MV-4-11 (cell line): ENCODE data around the gene SYF2.
"Not testable (repeated sequence)": the region's sequence is repeated elsewhere in the genome, so short reads cannot be mapped to it uniquely, and the experiment has no call there.

Experiments
- DNase-seq: peaks from one replicate; lab custom pipeline; 2025; lab: John Stamatoyannopoulos, UW

Gene SYF2

DNA sequence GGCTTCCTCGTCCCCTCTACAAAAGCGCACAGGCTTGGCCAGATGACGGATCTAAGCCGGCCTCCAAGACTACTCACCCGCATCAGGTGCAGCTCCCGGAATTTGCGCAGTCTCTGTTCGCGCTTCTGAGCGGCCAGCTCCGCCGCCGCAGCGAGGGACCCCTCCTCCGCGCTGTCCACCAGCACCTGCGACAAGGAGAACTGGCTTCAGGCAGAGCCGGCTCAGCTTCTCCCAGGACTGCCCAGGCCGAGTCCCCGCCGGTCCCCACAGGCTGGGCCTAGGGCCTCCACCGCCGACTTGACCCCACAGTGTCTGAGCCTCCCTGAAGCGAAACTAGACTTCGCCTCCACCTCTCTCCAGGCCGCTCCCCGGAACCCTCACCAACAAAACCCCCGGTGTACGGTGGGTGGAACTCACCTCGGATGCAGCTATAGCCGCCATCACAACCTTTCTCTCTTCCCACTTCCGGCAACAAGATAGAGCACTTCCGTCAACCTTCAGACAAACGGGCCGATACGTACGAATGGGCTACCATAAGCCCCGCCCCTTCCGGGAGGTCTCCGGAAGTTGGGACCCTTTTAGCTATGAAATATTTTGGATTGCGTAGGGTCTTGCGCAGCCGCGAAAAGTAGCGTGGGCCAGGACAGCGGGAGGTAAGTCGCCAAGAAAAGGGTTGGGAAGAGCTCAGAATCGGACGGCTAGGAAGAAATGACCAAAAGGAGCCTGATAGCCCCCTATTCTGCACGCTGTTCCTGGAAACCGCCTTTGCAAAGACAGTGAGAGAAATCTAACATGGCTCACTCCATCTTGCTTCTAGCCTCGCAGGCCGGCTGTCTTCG, at the start of gene SYF2:
SYF2 (minus strand) TSS at position 476 of the 839 bp plus-strand sequence; CDS start at position 441, 35 bp downstream.
- DNase-seq: peak; percentile 93

GRCh38 chr1:25279693-25280111, 47.4 kb upstream of the SYF2 start:
- not testable (repeated sequence) for DNase-seq

- DNase-seq: not testable (repeated sequence)
Measured at GRCh38 chr1:25278790-25279189, 46.5 kb upstream of the SYF2 start.

GRCh38 chr1:25278358-25278757, 46.1 kb upstream of the SYF2 start:
- not testable (repeated sequence) for DNase-seq

GRCh38 chr1:25277295-25277694, 45.0 kb upstream of the SYF2 start:
- not testable (repeated sequence) for DNase-seq

- not testable (repeated sequence) for DNase-seq
Measured at GRCh38 chr1:25275648-25276047, 43.3 kb upstream of the SYF2 start.

GRCh38 chr1:25272238-25272637, 39.9 kb upstream of the SYF2 start, which contains the start of gene RHD:
RHD (plus strand) TSS chr1:25272509; CDS start chr1:25272548, 39 bp downstream.
- not testable (repeated sequence) for DNase-seq

DNA sequence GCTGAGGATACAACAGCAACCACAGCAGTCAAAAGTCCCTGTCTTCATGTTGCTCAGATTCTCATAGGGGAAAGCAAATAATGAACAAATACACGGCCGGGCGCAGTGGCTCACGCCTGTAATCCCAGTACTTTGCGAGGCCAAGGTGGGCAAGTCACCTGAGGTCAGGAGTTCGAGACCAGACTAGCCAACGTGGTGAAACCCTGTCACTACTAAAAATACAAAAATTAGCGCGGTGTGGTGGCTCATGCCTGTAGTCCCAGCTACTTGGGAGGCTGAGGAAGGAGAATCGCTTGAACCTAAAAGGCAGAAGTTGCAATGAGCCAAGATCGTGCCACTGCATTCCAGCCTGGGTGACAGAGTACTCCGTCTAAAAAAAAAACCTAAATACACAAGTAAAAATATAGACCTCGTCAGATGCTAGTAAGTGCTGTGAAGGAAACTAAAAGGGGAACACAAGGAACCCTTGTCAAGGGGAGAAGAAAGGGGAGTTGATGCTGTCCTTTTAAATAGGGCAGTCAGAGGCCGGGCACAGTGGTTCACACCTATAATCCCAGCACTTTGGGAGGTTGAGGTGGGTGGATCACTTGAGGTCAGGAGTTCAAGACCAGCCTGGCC, 36.0 kb upstream of the SYF2 start:
- DNase-seq: not testable (repeated sequence)

DNA sequence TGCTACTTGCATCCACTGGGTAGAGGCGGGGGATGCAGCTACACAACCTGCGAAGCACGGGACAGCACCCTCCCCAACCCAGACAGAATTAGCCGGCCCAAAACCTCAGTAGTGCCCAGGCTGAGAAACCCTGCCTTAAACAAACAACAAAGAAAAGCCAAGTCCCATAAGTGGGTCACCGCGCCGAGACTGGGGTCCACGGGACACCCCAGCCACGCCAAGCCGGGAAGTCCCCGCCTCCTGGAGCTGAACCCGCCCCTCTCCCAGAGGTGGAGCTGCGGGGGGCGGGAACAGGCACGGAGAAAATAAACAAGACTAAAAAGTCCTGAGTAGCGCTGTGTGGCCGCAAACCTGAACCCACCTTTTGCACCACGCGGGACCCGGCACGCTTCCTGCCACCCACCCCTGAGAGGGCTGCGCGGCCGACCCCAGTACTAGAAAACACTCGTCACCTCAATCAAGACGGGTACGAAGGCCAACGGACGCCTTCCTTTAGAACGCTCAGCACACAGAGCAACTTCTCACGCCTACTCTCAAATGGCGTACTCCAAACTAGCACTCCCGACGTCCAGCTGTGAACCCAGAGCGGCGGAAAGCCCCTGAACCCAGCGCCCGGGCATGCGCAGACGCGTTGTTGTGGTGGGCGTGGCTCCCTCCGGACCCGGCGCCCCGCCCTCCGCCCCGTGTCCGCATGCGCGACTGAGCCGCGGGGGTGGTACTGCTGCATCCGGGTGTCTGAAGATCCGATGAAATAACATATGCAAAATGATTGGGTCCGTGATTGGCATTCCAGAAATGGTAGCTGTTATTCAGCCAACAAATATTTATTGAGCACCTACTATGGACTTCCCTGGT, 35.2 kb upstream of the SYF2 start:
- DNase-seq: not testable (repeated sequence)

DNA sequence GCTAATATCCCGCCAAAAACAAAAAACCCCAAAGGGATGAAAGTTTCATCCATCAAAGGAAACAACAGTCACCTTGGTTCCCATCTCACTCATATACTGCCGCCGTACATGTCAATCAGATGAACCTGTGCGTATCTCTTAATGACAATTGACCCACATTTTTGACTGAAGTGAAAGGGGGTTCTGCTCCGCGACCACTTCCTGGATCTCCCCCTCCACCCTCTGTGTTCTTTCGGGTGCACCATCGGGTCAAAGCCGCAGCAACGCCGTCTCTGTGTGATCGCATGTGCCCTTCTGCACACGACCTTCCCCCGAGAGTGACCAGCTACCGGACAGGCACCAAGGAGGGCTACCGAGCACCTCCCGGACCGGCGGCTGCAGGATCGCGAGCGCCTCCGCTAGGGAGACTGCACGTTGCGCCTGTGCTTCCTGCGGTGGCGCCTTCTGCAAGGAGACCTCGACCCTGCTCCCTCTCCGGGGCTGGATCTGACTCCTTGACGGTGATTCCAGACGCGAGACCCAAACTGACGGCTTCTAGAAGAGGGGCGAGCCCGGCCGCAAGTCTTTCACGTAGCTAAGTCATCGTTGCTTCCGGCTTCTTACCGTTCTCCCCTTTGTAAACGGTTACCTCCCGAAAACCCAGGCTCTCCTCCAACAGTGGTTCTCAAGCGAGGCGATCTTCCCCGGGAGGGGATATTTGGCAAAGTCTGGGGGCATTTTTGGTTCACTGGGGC, 34.4 kb upstream of the SYF2 start:
- not testable (repeated sequence) for DNase-seq

- DNase-seq: not testable (repeated sequence)
Measured at GRCh38 chr1:25260336-25260735, 28.0 kb upstream of the SYF2 start.

GRCh38 chr1:25259813-25260212, 27.5 kb upstream of the SYF2 start:
- DNase-seq: peak; percentile 58

- no peak for DNase-seq
Measured at GRCh38 chr1:25257196-25257595, 24.9 kb upstream of the SYF2 start.

DNA sequence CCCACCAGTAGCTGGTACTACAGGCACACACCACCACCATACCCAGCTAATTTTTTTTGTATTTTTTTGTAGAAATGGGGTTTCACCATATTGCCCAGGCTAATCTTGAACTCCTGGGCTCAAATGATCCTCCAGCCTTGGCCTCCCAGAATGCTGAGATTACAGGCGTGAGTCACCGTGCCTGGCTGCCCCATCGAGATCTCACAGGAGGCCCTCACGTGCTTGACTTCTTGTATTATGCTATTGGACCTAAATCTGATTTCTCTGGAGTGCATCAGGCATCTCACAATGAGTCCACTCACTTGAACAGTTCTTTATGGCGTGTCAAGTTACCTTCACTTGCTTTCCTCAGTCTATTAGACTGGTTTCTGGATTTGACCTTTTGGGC, 24.3 kb upstream of the SYF2 start:
- no peak for DNase-seq

GRCh38 chr1:25255706-25256577, 23.6 kb upstream of the SYF2 start:
- no peak for DNase-seq

DNA sequence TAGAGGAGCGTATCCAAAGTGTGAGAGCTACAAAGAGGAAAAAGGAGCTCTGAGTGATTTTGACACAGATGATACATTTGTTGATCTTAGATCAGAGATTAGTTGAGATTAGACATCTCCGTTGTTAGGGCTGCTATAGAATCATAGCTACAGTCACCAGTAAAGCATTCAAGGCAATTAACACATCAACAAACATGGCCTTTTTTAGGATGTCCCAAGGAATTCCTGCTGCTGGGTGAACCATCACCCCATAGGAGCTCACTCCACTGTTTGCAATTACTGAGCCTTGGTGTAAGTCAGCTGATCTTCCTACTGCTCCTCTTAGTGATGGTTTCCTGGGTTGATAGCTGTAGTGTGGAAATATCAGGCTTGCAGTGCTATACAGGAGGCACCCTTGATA, 21.6 kb upstream of the SYF2 start:
- no peak for DNase-seq

GRCh38 chr1:25247829-25248754, 15.8 kb upstream of the SYF2 start:
- DNase-seq: no peak

DNA sequence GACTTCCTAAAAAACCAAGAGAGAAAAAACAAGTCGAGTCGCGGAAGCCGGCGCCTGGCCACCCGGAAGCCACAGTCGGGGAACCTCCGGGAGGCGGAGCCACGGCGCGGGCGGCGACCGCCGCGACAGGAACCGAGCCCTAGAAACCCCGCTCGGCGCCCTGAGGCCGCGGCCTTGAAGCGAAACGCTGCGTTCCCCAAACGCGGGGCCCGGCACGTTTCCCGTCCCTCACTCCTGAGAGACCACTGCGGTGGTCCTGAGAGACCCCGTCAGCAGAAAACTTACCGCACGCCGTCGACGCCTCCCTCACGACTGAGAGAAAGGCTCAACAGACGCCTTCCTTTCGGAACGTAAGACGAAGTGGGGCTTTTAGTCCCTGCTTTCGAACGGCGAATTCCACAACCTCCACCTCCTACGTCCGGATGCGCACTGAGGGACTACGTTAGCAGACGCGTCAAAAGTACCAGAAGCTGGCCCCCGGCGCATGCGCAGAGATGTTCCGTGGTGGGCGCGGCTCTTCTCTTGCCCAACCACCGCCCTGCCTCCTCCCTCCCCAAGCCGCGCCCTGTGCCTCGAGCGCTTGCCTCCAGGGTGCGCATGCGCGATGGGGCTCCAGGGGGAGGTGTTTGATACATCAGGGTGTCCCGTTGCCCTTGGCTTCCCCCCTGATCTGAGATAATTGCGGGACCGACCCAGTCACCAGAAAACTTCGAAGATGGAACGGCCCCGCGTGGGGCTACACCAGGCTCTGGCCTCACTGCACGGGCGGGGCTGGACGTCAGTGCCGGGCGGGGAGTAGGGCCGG, 14.9 kb upstream of the SYF2 start, which contains the start of gene RSRP1:
RSRP1 (minus strand) TSS at position 431 of the 805 bp plus-strand sequence. CDS start 491 bp downstream, outside the sequence.
- DNase-seq: peak; percentile 96
